ENCODE measurements around the gene IPPK. TPM values are rescaled to one million over a fixed set of nuclear protein-coding genes. Genes with fewer than 3 reads are reported as not detected.

IPPK gene
- total and polyA plus RNA-seq, 2 of the 4 experiments (the other 2 are of a cell fraction), result 25.1 to 26.8 TPM

- TF ChIP-seq RFX5 (IDR thresholded peaks at IDR 0.05; ENCODE audit: low read depth, low read length), result no peak
Observed at GRCh38 chr9:92631452-92632343, 38.2 kb downstream of the IPPK start (continued).

GRCh38 chr9:92627651-92628050 is 42.3 kb downstream of the IPPK start:
- H3K4me1 ChIP-seq (ENCODE audit: control insufficient read depth, insufficient read depth, low read length), result no peaks in the 10 kb centered on the region
- peak; percentile 63 for TF ChIP-seq CEBPB (IDR thresholded peaks at IDR 0.05; ENCODE audit: low read depth, low read length)
- TF ChIP-seq RAD21 (IDR thresholded peaks at IDR 0.05; ENCODE audit: low read length), result no peak
- TF ChIP-seq RFX5 (IDR thresholded peaks at IDR 0.05; ENCODE audit: low read depth, low read length), result no peak
- no peak overlapping the region for H4K91ac ChIP-seq (ENCODE audit: insufficient read depth, low read depth, low read length)
- WGBS, 2 experiments (ENCODE audit: extremely low coverage in 2 of 2, insufficient read length in 1 of 2), result no CpG with 5 or more reads among the region's 5 CpGs
- no peak overlapping the region for H3K9ac ChIP-seq (ENCODE audit: low read depth, low read length)
- in situ Hi-C loops (cut with MboI; ENCODE audit: low sequenced_read_pairs) (no loop called here), intact Hi-C loops (cut with micrococcal nuclease) (no loop called here), dilution Hi-C loops (cut with HindIII; ENCODE audit: low sequenced_read_pairs, unreplicated experiment) (no loop called here)
- H4K8ac ChIP-seq (ENCODE audit: low read depth in 2 of 2, low read length in 2 of 2), result no peak overlapping the region
- DNase-seq (no peak), ATAC-seq (ENCODE audit: low read depth) (no peak)
- H3K9me1 ChIP-seq (ENCODE audit: insufficient read depth, low read length), result no peaks in the 10 kb centered on the region
- no peaks in the 10 kb centered on the region for H3K27me3 ChIP-seq (ENCODE audit: control insufficient read depth, insufficient read depth, low read length)
- no peak overlapping the region for H3K23ac ChIP-seq (ENCODE audit: low read depth, low read length)
- H2AK9ac ChIP-seq (replicated peaks; ENCODE audit: low read depth, low read length, poor library complexity), result no peak overlapping the region
- no TSS peak for BruUV-seq (replicated peaks)
- no peak overlapping the region for H3K56ac ChIP-seq (ENCODE audit: extremely low read depth, insufficient read depth, low read length)
- H3K79me1 ChIP-seq (ENCODE audit: low read depth in 1 of 2, low read length in 2 of 2), result peaks cover 8 to 12% of the 10 kb centered on the region in 2 experiments; a peak in 3 of 4 replicates
- no peak overlapping the region for H3K27ac ChIP-seq (ENCODE audit: insufficient read depth, low read length)
- no peak overlapping the region for H4K5ac ChIP-seq (ENCODE audit: low read depth, low read length)
- no peak overlapping the region for H3K4ac ChIP-seq (ENCODE audit: low read depth, low read length)
- no peak overlapping the region for H2BK15ac ChIP-seq (ENCODE audit: low read depth, low read length)
- H2BK5ac ChIP-seq (ENCODE audit: low read depth, low read length, poor library complexity, severe bottlenecking), result no peak overlapping the region
- no peaks in the 10 kb centered on the region for H4K20me1 ChIP-seq (ENCODE audit: insufficient read depth, low read length)
- H3K4me2 ChIP-seq (ENCODE audit: low read depth, low read length), result no peak overlapping the region
- ChIA-PET POLR2A (ENCODE audit: unreplicated experiment) (no interaction called here), CTCF (no interaction called here)
- no peak overlapping the region for H3K14ac ChIP-seq (replicated peaks; ENCODE audit: low read depth, low read length)
- no peak overlapping the region for H2BK20ac ChIP-seq (ENCODE audit: low read depth, low read length)
- H3K9me3 ChIP-seq (ENCODE audit: control insufficient read depth, insufficient read depth, low read length), result no peaks in the 10 kb centered on the region
- H2AK5ac ChIP-seq (ENCODE audit: low read depth, low read length), result no peak overlapping the region
- H2AFZ ChIP-seq (replicated peaks; ENCODE audit: low read length, poor library complexity), result no peak overlapping the region
- no peak overlapping the region for H3K18ac ChIP-seq (ENCODE audit: low read depth, low read length)
- H3K36me3 ChIP-seq (ENCODE audit: control insufficient read depth, insufficient read depth, low read length), result peaks cover 19% of the 10 kb centered on the region
- no peak overlapping the region for H3K4me3 ChIP-seq (ENCODE audit: insufficient read depth, low read depth, low read length)
- no peak overlapping the region for H2BK120ac ChIP-seq (ENCODE audit: low read depth, low read length)
